ENCODE measurements around the gene OR6C76. TPM values are rescaled to one million over a fixed set of nuclear protein-coding genes. Genes with fewer than 3 reads are reported as not detected.

The OR6C76 gene
- polyA plus RNA-seq, 1 donor (not counting 4 experiments of a cell fraction or from before 2014, with no cell fraction given) = not detected

DNA sequence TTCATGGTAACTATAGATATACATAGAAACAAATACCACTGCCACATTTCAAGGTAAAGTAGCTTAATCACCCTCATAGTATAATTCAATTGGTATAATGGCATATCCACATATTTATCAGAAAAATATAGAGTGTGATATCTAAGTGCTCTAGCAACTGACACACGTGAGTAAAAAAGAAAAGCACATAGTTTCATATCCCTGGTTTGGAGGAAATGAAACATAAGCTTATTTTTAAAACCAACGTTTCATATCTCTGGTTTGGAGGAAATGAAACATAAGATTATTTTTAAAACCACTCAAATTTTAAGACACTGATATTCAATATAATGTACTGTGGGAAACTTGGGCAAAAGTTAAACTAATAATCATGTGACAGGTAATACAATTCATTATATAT lies 41.8 kb downstream of the OR6C76 start:
- Histone ChIP-seq H3K9me3 (ENCODE audit: control insufficient read depth, low read depth, low read length) (no peaks in the 10 kb centered on the region), H3K27ac (ENCODE audit: control insufficient read depth, insufficient read depth, low read length) (no peak overlapping the region), H3K9ac (ENCODE audit: control insufficient read depth, extremely low read depth, insufficient read depth, low read length) (no peak overlapping the region), H3K4me2 (ENCODE audit: control insufficient read depth, extremely low read depth, insufficient read depth, low read depth, low read length) (no peak overlapping the region), H3K79me2 (ENCODE audit: control insufficient read depth, insufficient read depth, low read length) (no peaks in the 10 kb centered on the region), H3K27me3 (ENCODE audit: control insufficient read depth, extremely low read depth, insufficient read depth, low read length) (no peaks in the 10 kb centered on the region), H3K36me3 (ENCODE audit: control insufficient read depth in 2 of 2, extremely low read depth in 1 of 2, insufficient read depth in 2 of 2, low read length in 2 of 2) (no peaks in the 10 kb centered on the region), H2AFZ (ENCODE audit: control insufficient read depth, low read length) (no peak overlapping the region), H4K20me1 (ENCODE audit: control insufficient read depth, extremely low read depth, insufficient read depth, low read length) (no peaks in the 10 kb centered on the region), H3K4me1 (ENCODE audit: control insufficient read depth, extremely low read depth, insufficient read depth, low read length) (no peaks in the 10 kb centered on the region), H3K9me1 (ENCODE audit: control insufficient read depth, extremely low read depth, insufficient read depth, low read length) (no peaks in the 10 kb centered on the region), H3K4me3 (ENCODE audit: control insufficient read depth in 2 of 3, extremely low read depth in 1 of 3, insufficient read depth in 2 of 3, low read depth in 1 of 3, low read length in 3 of 3) (no peak overlapping the region)
- FAIRE-seq (no peak), DNase-seq (ENCODE audit: low read depth, low spot score) (no peak)
- TF ChIP-seq, protein P1, sequence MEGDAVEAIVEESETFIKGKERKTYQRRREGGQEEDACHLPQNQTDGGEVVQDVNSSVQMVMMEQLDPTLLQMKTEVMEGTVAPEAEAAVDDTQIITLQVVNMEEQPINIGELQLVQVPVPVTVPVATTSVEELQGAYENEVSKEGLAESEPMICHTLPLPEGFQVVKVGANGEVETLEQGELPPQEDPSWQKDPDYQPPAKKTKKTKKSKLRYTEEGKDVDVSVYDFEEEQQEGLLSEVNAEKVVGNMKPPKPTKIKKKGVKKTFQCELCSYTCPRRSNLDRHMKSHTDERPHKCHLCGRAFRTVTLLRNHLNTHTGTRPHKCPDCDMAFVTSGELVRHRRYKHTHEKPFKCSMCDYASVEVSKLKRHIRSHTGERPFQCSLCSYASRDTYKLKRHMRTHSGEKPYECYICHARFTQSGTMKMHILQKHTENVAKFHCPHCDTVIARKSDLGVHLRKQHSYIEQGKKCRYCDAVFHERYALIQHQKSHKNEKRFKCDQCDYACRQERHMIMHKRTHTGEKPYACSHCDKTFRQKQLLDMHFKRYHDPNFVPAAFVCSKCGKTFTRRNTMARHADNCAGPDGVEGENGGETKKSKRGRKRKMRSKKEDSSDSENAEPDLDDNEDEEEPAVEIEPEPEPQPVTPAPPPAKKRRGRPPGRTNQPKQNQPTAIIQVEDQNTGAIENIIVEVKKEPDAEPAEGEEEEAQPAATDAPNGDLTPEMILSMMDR (optimal IDR thresholded peaks at IDR 0.05 in 1 of 3, IDR thresholded peaks at IDR 0.05 in 1 of 3, conservative IDR thresholded peaks at IDR 0.05 in 1 of 3; ENCODE audit: extremely low read depth in 1 of 3, insufficient read depth in 2 of 3, low read length in 3 of 3) = no peak
- TF ChIP-seq EZH2 (IDR thresholded peaks at IDR 0.05; ENCODE audit: low read length) = no peak
- dilution Hi-C loops (cut with MboI; ENCODE audit: extremely low pct_ligation_motif_present, low sequenced_read_pairs) = no loop called here

GRCh38 chr12:55469291-55469690 lies 43.2 kb downstream of the OR6C76 start:
- Histone ChIP-seq H3K4me2 (ENCODE audit: control insufficient read depth, extremely low read depth, insufficient read depth, low read depth, low read length) (no peak overlapping the region), H3K79me2 (ENCODE audit: control insufficient read depth, insufficient read depth, low read length) (no peaks in the 10 kb centered on the region), H3K27me3 (ENCODE audit: control insufficient read depth, extremely low read depth, insufficient read depth, low read length) (no peaks in the 10 kb centered on the region), H4K20me1 (ENCODE audit: control insufficient read depth, extremely low read depth, insufficient read depth, low read length) (no peaks in the 10 kb centered on the region), H3K36me3 (ENCODE audit: control insufficient read depth in 2 of 2, extremely low read depth in 1 of 2, insufficient read depth in 2 of 2, low read length in 2 of 2) (no peaks in the 10 kb centered on the region), H3K27ac (ENCODE audit: control insufficient read depth, insufficient read depth, low read length) (no peak overlapping the region), H3K9ac (ENCODE audit: control insufficient read depth, extremely low read depth, insufficient read depth, low read length) (no peak overlapping the region), H3K4me3 (ENCODE audit: control insufficient read depth in 2 of 3, extremely low read depth in 1 of 3, insufficient read depth in 2 of 3, low read depth in 1 of 3, low read length in 3 of 3) (no peak overlapping the region), H3K9me3 (ENCODE audit: control insufficient read depth, low read depth, low read length) (no peaks in the 10 kb centered on the region), H3K9me1 (ENCODE audit: control insufficient read depth, extremely low read depth, insufficient read depth, low read length) (no peaks in the 10 kb centered on the region), H3K4me1 (ENCODE audit: control insufficient read depth, extremely low read depth, insufficient read depth, low read length) (no peaks in the 10 kb centered on the region), H2AFZ (ENCODE audit: control insufficient read depth, low read length) (no peak overlapping the region)
- DNase-seq (ENCODE audit: low read depth, low spot score) (no peak), FAIRE-seq (no peak)
- dilution Hi-C loops (cut with MboI; ENCODE audit: extremely low pct_ligation_motif_present, low sequenced_read_pairs) = no loop called here
- TF ChIP-seq, protein P1 (optimal IDR thresholded peaks at IDR 0.05 in 1 of 3, IDR thresholded peaks at IDR 0.05 in 1 of 3, conservative IDR thresholded peaks at IDR 0.05 in 1 of 3; ENCODE audit: extremely low read depth in 1 of 3, insufficient read depth in 2 of 3, low read length in 3 of 3) = no peak
- TF ChIP-seq EZH2 (IDR thresholded peaks at IDR 0.05; ENCODE audit: low read length) = no peak

Data from keratinocyte (primary cell).